Tibial nerve (tissue), 4 donors: ENCODE results near the gene TEX26.

Experiments
- CTCF ChIP-seq, 5 experiments: fragments of 200-600 bp in 3 of 5; fragments of 450-650 bp in 2 of 5; sonication (generic) in 3 of 5; IDR thresholded peaks; one replicate each; pipeline ENCODE4 v1.5.1; 2016 to 2019; ENCODE audit warnings: antibody characterized with exemption in 5 of 5, mild to moderate bottlenecking in 3 of 5, moderate library complexity in 2 of 5
- EP300 ChIP-seq, 2 donors: sonication (generic); formaldehyde crosslinking; IDR thresholded peaks; one replicate each; pipeline ENCODE4 v1.6.1; 2017; ENCODE audit warnings: antibody characterized with exemption in 2 of 2, mild to moderate bottlenecking in 1 of 2
- POLR2A ChIP-seq, 2 donors: fragments of 450-650 bp; IDR thresholded peaks; one replicate each; pipeline ENCODE4 v1.6.1; 2017; ENCODE audit warnings: antibody characterized with exemption in 2 of 2, mild to moderate bottlenecking in 2 of 2, moderate library complexity in 2 of 2

DNA sequence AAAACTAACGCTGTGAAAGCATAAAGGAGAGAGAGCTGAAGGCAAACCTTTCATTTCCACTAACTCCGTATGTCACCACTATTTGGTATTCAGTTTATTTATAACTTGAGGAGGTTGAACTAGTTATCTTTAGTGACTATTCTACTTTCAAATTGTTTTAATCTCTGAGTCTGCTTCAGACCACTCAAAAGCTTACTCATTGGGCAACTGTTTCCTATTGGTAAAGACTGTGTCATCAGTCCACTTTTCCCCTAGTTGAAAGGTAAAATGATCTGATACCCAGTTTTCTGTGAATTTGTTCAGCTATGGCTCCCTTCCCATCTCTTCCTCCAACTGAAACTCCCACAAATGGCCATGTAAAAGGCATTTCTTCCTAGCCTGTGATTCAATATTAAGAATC is 39.1 kb downstream of the TEX26 start:
- no peak for TF ChIP-seq POLR2A (IDR thresholded peaks at IDR 0.05)
- no peak for TF ChIP-seq CTCF (IDR thresholded peaks at IDR 0.05)
- TF ChIP-seq EP300 (IDR thresholded peaks at IDR 0.05) = no peak
